ACHN (cell line): ENCODE results near the gene DDAH1.
"Not testable (repeated sequence)": the region's sequence is repeated elsewhere in the genome, so short reads cannot be mapped to it uniquely, and the experiment has no call there.

Experiments
- DNase-seq: peaks from one replicate; pipeline ENCODE4 v3.0.0-alpha.2; 2015
- in situ Hi-C: cut with HindIII; loops from 2 replicates; pipeline ENCODE4 v1.10.0; 2017; ENCODE audit warnings: low sequenced_read_pairs, low pct_ligation_motif_present, low pct_unique_long_range_greater_than_20kb

DDAH1 gene

DNA sequence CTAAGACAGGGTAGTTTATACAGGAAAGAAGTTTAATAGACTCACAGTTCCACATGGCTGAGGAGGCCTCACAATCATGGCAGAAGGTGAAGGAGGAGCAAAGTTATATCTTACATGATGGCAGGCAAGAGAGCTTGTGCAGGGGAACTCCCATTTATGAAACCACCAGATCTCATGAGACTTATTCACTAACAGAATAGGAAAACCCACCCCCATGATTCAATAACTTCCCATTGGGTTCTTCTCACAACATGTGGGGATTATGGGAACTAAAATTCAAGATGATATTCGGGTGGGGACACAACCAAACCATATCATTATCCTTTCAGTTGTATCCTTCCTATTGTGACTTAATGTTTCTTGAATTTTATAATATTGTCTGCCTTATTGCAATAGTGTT is 13.4 kb upstream of the DDAH1 start:
- no peak for DNase-seq
- in situ Hi-C loops = loop anchor here (25.0 kb wide), 1 partner anchor 91 kb away; no protein-coding TSS in a partner anchor

DNA sequence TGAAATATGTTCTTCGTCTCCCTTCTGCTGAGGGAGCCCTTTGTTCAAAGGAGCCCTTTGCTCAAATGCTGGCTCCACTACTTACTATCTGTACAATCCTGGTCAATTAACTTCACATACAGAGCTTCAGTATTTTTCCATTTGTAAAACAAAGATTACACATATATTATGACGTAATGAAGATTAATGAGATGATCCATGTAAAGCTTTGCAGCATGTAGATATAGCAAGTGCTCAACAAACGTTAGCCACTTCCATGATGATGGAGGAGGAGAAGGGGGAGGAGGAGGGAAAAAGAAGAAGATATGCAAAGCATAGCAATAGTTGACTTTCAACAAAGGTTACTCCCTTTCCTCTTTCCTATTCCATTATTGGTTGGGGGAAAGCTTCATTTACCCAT is 10.1 kb upstream of the DDAH1 start:
- in situ Hi-C loops = loop anchor here (25.0 kb wide), 1 partner anchor 88 kb away; no protein-coding TSS in a partner anchor
- no peak for DNase-seq

DNA sequence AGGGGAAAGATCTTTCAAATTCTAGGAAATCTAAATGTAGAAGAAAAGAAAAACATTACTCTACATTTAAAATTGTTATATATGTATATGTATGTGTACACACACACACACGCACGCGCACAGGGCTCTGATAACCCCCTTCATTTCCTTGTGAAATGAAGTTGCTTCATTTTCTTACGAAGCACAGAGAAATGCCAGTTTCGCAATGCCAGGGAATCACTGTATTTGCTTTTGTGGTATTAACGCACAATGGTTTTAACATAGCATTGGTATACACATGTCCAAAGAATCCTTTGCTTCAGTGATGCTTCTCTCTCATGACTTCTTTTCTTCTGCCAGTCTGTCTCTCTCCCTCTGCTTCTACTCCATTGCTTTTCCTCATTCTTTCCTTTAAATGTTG is 8.4 kb upstream of the DDAH1 start:
- DNase-seq = no peak
- in situ Hi-C loops = no loop called here

DNA sequence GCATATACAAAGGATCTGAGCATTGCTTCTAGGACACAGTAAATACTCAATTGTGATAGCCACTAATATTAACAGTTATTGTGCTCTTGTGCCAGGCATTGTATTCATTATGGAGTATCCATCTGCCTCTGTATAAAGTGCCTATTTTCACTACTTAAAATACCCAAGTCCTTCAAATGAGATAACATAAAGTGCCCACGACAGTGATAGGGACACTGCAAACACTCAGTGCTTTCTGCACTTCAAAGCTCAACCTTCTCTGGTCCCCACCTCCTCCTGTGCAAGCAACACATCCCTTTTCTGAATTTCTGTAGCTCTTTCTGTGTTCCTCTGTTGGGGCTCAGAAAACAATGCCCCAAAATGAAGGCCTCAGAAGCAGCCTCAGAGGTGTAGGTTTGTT is 6.6 kb upstream of the DDAH1 start:
- in situ Hi-C loops = no loop called here
- DNase-seq = no peak

DNA sequence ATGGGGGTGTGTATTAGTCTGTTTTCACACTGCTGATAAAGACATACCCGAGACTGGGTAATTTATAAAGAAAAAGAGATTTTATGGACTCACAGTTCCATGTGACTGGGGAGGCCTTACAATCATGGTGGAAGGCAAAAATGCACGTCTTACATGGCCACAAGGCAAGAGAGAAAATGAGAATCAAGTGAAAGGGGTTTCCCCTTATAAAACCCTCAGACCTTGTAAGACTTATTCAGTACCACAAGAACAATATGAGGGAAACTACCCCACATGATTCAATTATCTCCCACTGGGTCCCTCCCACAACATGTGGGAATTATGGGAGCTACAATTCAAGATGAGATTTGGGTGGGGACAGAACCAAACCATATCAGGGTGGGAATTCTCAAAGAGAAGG is 5.2 kb upstream of the DDAH1 start:
- in situ Hi-C loops, DNase-seq: not testable (repeated sequence)

DNA sequence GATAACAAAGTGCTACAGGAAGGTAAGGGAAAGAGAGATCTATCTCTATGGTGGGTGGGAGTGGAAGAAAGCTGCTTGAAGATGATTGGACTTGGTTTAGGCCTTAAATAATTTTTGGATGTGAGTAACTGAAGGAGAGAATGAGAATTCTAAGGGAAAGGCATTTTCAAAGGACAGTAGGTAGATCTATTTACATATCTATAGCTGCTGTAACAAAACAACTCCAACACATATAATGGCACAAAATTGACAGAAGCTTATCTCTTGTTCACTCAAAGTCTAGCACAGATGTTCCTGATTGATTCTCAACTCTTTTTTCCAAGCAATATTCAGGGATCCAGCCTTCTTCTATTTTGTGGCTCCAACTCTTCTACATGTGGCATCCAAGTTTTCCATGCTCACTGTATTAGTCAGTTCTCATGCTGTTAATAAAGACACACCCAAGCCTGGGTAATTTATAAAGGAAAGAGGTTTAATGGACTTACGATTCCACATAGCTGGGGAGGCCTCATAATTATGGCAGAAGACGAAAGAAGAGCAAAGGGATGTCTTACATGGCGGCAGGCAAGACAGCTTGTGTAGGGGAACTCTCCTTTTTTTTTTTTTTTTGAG is 3.1 kb upstream of the DDAH1 start:
- in situ Hi-C loops = no loop called here
- DNase-seq = no peak

DNA sequence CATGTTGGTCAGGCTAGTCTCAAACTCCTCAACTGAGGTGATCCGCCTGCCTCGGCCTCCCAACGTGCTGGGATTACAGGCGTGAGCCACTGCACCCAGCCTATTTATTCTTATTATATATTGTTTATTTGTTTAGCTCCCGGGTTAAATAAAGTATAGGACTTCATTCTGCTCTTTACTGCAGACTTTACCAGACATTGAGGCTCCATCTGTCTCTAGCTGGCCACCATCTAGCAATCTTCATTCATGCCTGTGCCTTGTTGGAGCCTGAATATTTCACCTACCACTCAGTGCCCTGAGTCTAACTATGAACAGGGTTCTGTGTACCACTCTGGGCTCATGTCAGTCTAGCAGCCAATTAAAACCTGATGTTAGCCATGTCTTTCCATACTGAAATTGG is 2.1 kb upstream of the DDAH1 start:
- in situ Hi-C loops = no loop called here
- no peak for DNase-seq

DNA sequence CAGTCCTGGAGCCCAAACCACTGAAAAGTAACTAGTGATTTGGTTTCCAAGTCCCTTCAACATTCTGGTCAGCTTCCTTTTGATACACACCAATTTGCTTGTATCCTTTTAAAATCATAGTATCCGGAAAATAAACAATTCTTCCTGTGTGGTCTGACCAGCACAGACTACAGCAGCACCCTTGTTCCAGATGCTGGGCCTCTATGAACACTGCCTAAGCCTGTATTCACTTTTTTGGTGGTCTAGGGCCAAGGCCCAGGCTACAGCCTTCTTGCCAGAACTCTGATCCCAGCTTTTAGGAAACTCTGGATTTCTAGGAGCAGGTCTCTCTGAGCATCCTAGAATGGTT is 801 bp upstream of the DDAH1 start:
- in situ Hi-C loops = no loop called here
- no peak for DNase-seq

DNA sequence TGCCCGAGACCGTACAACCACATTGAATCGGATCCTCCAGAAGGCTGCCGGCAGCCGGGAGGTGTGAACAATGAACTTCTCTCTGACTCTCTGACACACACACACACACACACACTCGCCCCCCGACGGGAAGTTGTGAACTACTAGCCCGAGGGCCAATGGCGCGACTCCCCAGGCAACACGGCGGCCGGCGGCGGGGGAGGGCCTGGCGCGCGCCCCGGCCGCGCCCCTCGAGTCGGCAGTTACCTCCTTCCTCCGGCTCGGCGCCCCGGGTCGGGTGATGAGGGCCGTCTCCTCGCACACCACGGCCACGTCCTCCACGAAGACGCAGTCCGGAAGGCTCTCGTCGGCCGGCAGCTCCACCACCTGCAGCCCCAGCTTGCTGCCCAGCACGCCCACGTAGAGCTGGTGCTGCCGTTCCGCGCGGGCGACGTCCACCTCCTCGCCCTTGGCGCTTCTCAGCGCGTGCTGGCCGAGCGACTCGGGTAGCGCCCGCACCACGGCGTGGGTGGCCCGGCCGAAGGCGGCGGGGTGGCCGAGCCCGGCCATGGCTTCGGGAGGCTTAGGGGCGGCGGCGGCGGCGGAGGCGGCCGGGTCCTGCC is 361 bp downstream of the DDAH1 start:
- peak; percentile 78 for DNase-seq
- in situ Hi-C loops = no loop called here

DNA sequence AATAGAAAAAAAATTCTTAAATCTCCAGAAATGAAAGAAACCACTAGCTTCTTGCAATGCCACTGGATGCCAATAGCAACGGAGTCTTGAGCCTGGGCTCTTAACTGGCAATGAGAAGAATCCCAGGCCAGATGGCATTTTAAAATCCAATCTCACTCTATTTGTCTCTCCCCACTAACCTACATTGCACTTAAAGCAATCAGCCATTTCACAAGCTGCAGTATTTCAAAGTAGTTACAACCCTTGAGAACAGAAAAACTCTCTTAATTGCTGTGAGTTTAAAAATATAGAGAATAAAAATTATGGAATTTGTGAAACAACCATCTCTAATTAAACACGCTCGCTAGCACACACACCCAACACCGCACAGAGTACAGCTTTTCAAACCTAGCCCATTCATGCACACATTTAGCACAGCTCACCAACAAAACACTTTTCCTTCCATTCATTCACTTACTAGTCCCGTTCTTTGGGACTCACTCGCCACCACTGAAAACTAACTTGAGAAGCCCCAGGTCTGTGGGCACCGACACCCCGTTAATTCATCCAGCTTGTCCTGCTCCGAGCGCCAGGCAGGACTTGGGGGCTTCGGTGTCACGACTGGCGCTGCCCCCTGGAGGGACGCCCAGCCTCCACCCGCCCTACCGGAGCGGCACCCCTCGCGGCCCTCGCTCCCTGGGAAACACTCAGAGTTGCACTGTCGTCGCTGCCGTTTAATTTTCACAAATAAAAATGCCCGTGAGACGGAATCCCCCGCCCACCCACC is 1.0 kb downstream of the DDAH1 start:
- DNase-seq = peak; percentile 20
- in situ Hi-C loops = no loop called here

DNA sequence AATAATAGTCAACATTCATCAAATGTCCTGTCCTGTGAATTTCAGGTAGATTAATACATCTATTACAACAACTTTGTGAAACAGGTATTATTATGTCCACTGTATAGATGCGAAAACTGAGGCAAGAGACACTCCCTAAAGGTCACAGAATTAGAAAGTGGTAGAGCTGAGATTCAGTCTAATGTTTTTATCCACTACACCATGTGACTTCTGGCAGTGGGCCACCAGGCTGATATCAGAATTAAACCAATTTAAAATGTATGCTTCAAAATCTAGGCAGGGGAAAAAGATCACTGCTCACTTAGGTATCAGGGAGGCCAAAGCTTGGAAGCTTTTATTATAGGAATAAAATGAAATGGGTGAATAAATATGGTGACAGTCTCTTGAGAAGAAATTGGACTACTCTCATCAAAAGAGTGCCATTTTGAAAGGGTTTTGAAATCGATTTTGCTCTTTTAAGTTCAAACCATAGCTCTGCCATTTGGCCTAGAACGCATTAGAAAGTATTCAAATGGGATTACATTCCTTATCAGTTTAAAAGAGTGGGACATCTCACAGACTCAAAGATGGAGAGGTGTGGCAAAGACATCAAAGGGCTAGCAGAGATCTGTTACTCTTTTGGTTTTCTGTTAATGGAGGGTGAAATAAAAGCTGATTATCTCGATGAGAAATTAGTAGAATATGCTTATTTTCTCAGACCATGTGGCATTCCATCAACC is 1.9 kb downstream of the DDAH1 start:
- in situ Hi-C loops = no loop called here
- no peak for DNase-seq

DNA sequence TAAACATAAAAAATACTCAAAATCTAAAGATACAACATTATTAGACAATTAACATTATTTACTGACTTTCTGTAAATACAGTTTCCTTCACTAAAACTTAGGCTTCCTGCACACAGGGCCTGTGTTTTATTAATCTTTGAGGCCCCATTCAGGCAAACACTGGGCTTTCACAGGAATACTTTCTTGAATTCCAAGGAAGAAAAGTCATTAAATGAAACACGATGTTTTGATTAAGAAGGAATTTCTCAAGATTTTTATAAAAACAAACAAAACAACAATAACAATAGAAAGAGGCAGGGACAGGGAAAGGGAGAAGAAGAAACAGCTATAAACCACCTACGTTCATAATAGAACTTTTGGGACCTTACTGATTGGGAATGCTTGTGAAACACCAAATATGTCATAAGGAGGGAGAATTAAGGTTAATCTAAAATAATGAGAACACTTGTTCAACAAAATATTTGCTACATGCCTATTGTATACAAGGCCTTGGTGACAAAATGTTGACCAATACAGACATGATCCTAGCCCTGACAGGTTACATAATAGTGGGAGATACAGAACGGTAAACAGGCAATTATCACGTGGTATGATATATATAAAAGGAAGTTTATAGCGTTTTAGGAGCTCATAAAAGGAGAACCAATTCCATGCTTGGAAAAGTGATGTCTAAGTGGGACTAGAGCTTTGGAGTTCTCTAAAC is 3.6 kb downstream of the DDAH1 start:
- no peak for DNase-seq
- in situ Hi-C loops = no loop called here

DNA sequence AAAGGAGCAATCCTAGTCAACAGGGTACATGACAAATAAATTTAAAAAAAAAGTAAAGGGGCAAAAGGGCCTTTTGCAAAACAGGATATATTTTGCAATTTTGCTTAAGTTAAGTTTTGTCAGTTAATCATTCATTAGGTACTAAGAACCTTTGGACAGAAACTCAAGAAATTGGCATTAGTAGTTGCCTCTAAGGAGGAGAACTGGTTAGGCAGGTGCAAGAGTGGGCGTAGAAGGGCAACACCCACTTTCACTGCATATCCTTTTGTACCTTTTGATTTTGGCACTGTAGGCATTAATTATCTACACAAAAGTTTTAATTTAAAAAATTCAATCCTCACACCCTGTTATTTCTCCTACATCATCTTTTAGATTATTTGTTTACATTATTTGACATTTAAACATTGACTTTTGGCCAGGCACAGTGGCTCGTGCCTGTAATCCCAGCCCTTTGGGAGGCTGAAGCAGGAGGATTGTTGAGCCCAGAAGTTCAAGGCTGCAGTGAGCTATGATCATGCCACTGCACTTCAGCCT is 4.3 kb downstream of the DDAH1 start:
- in situ Hi-C loops = no loop called here
- DNase-seq = no peak

DNA sequence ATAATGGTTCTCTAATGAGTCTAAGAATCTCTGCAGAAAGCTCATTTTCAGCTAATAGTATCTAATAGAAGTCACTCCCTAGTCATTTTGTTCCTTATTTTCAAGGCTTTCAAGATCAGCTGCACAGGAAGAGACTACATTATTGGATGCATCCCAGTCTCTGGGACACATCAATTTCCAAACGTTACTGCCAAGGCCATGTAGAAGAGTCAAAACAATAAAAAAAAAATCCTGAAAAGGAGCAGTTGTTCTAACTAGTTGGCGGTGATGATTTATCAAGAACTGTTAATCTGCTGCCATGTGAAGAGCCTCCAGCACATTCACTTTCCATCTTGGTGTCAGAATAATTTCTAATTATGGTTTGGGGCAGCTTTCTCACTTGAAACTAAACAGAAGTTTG is 5.7 kb downstream of the DDAH1 start:
- DNase-seq = no peak
- in situ Hi-C loops = no loop called here

DNA sequence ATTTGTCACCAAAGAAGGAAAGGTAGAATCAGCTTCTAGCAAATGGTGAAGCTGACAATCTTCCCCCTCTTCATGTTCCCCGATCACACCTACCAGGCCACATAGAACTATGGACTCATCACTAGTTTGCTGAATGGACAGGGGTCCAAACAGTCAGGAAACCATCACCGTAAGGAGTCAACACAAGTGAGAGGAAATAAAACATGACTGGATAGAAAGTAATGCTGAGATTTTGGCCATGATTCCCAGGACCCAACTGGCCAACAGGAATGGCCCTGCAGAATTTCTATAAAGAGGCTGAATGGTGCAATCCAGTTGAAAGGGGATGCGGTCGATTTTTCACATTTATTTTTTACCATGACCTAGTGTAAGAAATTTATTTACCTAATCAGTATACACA is 10.7 kb downstream of the DDAH1 start:
- DNase-seq = no peak
- in situ Hi-C loops = no loop called here

DNA sequence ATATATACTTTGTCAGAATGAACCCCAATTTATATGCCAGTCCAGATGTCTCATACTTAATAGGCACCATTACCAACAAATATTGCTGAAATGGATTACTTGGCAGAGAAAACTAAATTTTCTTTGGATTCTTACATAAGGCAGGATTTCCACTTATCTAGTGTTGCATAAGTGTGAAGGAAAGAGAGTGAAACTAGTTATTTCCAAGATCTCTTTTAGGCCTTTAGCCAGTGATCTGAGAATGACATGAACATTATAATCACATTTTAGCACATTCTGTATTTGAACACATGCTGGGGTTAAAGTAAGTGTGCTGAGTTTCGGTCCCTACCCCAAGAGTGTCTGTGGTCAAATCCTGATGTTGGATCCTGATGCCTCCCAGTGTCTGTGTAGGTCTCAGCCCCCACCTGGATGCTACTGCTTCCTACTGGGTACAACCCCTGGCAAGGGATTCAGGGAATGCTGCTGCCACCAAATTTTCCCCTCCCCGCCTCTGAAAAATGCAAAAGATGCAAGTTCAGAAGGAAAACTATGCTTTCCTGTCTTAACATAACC is 11.2 kb downstream of the DDAH1 start:
- DNase-seq = no peak
- in situ Hi-C loops = no loop called here

DNA sequence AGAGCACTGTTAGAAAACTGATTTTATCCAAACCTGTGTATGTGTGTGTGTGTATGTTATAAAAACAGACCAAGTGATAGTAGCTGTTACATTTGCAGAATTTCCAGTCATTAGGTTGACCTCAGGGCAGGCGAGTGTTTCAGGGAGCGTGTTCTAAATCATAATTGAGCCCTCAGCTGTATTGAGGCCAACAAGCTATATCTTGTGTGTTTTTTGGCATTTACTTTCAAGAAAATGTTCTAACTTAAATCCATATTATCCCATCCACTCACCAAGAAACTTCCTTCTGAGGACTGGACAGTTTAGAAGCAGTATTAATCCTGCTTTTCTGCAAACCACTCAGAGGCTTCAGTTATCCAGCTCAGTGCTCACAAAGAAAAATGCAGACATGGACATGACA is 12.0 kb downstream of the DDAH1 start:
- in situ Hi-C loops = no loop called here
- DNase-seq = no peak

DNA sequence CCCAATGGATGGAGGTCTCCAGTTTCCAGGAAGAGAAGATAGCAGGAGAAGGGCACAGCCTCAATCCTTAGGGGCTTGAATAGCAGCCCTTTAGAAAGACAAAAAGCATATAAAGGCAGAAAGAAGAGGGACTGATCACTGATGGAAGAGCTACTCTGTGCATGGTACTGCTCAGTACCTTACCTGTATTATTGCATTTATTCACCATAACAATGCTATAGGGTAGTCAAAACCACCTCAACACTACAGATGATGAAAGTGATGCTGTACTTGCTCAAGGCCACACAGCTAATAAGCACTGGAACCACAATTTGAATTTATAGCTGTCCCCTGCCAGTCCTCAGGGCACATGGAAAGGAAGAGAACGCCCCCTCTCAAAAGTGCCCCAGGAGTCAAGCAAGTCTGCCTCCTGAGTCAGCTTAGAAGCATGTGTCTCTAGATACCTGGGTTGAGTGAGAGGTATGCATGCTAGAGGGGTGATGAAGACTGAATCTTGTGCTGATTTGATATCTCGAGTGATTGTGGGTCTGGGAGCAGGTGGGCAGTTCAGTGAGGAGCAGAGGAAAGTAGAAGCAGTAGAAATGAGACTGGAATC is 13.6 kb downstream of the DDAH1 start:
- DNase-seq = peak; percentile 31
- in situ Hi-C loops = no loop called here
